H9 (cell line): Measurements from ENCODE around the gene CABP4. TPM values are rescaled to one million over a fixed set of nuclear protein-coding genes. Genes with fewer than 3 reads are reported as not detected.

Source experiments
- DNase-seq: peaks from one replicate; pipeline ENCODE4 v3.0.0-alpha.2; 2017
- H2AFZ ChIP-seq: one replicate; pipeline ENCODE4 v1.6.1; 2013; ENCODE audit warnings: mild to moderate bottlenecking, low read length, control low read depth, moderate library complexity
- H2AK5ac ChIP-seq: 2 replicates; pipeline ENCODE4 v1.6.1; 2013; ENCODE audit warnings: low read length, control low read depth, mixed read lengths; ENCODE audit not compliant: insufficient read length
- H2BK120ac ChIP-seq: one replicate; pipeline ENCODE4 v1.6.1; 2013; ENCODE audit warnings: low read depth, mild to moderate bottlenecking, low read length, control low read depth, inconsistent platforms; ENCODE audit not compliant: poor library complexity, severe bottlenecking
- H2BK12ac ChIP-seq: 2 replicates; pipeline ENCODE4 v1.6.1; 2013; ENCODE audit warnings: low read length, control low read depth, mixed read lengths, low read depth; ENCODE audit not compliant: insufficient read length
- H2BK15ac ChIP-seq: 2 replicates; pipeline ENCODE4 v1.6.1; 2013; ENCODE audit warnings: low read depth, low read length, control low read depth
- H2BK20ac ChIP-seq: one replicate; pipeline ENCODE4 v1.6.1; 2013; ENCODE audit warnings: low read depth, mild to moderate bottlenecking, low read length, control low read depth, inconsistent platforms; ENCODE audit not compliant: poor library complexity, severe bottlenecking
- H2BK5ac ChIP-seq: 2 replicates; pipeline ENCODE4 v1.6.1; 2013; ENCODE audit warnings: low read length, control low read depth, mixed read lengths; ENCODE audit not compliant: insufficient read length
- H3K14ac ChIP-seq: 2 replicates; pipeline ENCODE4 v1.6.1; 2013; ENCODE audit warnings: low read length, control low read depth; ENCODE audit not compliant: insufficient read depth
- H3K18ac ChIP-seq: 2 replicates; pipeline ENCODE4 v1.6.1; 2013; ENCODE audit warnings: low read depth, mild to moderate bottlenecking, mixed read lengths, low read length, control low read depth; ENCODE audit not compliant: insufficient read length
- H3K23ac ChIP-seq: 2 replicates; pipeline ENCODE4 v1.6.1; 2013; ENCODE audit warnings: low read length, control low read depth, mixed read lengths, low read depth; ENCODE audit not compliant: insufficient read length
- H3K23me2 ChIP-seq: 2 replicates; pipeline ENCODE4 v1.6.1; 2013; ENCODE audit warnings: low read depth, mild to moderate bottlenecking, mixed read lengths, low read length, control low read depth; ENCODE audit not compliant: insufficient read length, poor library complexity, severe bottlenecking
- H3K27ac ChIP-seq: 2 replicates; pipeline ENCODE4 v1.5.1; 2013; ENCODE audit warnings: low read length, control low read depth, mixed read lengths, low read depth; ENCODE audit not compliant: insufficient read length
- H3K27me3 ChIP-seq: 2 replicates; pipeline ENCODE4 v1.6.1; 2013; ENCODE audit warnings: low read length, control low read depth, inconsistent platforms; ENCODE audit not compliant: insufficient read depth
- H3K4ac ChIP-seq: 2 replicates; pipeline ENCODE4 v1.6.1; 2013; ENCODE audit warnings: low read depth, mild to moderate bottlenecking, control low read depth, inconsistent platforms, low read length, moderate library complexity
- H3K4me1 ChIP-seq: 2 replicates; pipeline ENCODE4 v1.6.1; 2013; ENCODE audit warnings: low read length, control low read depth, inconsistent platforms; ENCODE audit not compliant: insufficient read depth
- H3K4me2 ChIP-seq: 2 replicates; pipeline ENCODE4 v1.6.1; 2013; ENCODE audit warnings: low read length, control low read depth, mixed read lengths; ENCODE audit not compliant: insufficient read length, insufficient read depth
- H3K56ac ChIP-seq: 2 replicates; pipeline ENCODE4 v1.6.1; 2013; ENCODE audit warnings: low read depth, mild to moderate bottlenecking, mixed read lengths, low read length, control low read depth; ENCODE audit not compliant: insufficient read length
- H3K79me1 ChIP-seq: 2 replicates; pipeline ENCODE4 v1.6.1; 2013; ENCODE audit warnings: low read depth, mild to moderate bottlenecking, moderate library complexity, low read length, control low read depth, inconsistent platforms; ENCODE audit not compliant: insufficient read depth, poor library complexity, severe bottlenecking
- H3K79me2 ChIP-seq: 2 replicates; pipeline ENCODE4 v1.6.1; 2013; ENCODE audit warnings: low read length, control low read depth, inconsistent platforms; ENCODE audit not compliant: insufficient read depth
- H3K9ac ChIP-seq: 2 replicates; pipeline ENCODE4 v1.6.1; 2013; ENCODE audit warnings: low read length, control low read depth, mixed read lengths; ENCODE audit not compliant: insufficient read length; ENCODE audit errors: extremely low read depth
- H3K9me3 ChIP-seq: one replicate; pipeline ENCODE4 v1.6.1; 2013; ENCODE audit warnings: low read depth, low read length, inconsistent platforms; ENCODE audit not compliant: control insufficient read depth
- H3T11ph ChIP-seq: one replicate; pipeline ENCODE4 v1.6.1; 2013; ENCODE audit warnings: mild to moderate bottlenecking, low read length, control low read depth, inconsistent platforms
- H4K20me1 ChIP-seq: one replicate; pipeline ENCODE4 v1.6.1; 2013; ENCODE audit not compliant: control insufficient read depth, insufficient read length, insufficient read depth
- H4K5ac ChIP-seq: 2 replicates; pipeline ENCODE4 v1.6.1; 2013; ENCODE audit warnings: low read depth, mild to moderate bottlenecking, mixed read lengths, low read length, control low read depth; ENCODE audit not compliant: insufficient read length
- H4K8ac ChIP-seq: replicated peaks from 2 replicates; pipeline ENCODE4 v1.6.1; 2013; ENCODE audit warnings: low read length, control low read depth, mixed read lengths, low read depth; ENCODE audit not compliant: insufficient read length
- H4K91ac ChIP-seq: 2 replicates; pipeline ENCODE4 v1.6.1; 2013; ENCODE audit warnings: low read depth, mild to moderate bottlenecking, moderate library complexity, mixed read lengths, low read length, control low read depth; ENCODE audit not compliant: insufficient read length
- H3K27ac Mint-ChIP-seq, 3 experiments: 2 replicates in 2 of 3; 3 replicates in 1 of 3; pipeline ENCODE4 v1.8.0; 2020 to 2021; ENCODE audit warnings: mixed read lengths in 3 of 3, mild to moderate bottlenecking in 1 of 3, moderate library complexity in 1 of 3
- H3K27me3 Mint-ChIP-seq: 2 replicates; pipeline ENCODE4 v1.8.0; 2021; ENCODE audit warnings: low read depth, mild to moderate bottlenecking, moderate library complexity, mixed read lengths
- H3K36me3 Mint-ChIP-seq, 3 experiments: 2 replicates in 2 of 3; 3 replicates in 1 of 3; pipeline ENCODE4 v1.8.0; 2020 to 2021; ENCODE audit warnings: low read depth in 3 of 3, mixed read lengths in 3 of 3; ENCODE audit not compliant: insufficient read depth in 1 of 3
- H3K4me1 Mint-ChIP-seq, 2 experiments: 2 replicates each; pipeline ENCODE4 v1.8.0; 2020; ENCODE audit warnings: mixed read lengths in 2 of 2
- H3K4me3 Mint-ChIP-seq, 2 experiments: 2 replicates in 1 of 2; 3 replicates in 1 of 2; pipeline ENCODE4 v1.8.0; 2020 to 2021; ENCODE audit warnings: mild to moderate bottlenecking in 2 of 2, mixed read lengths in 2 of 2, moderate library complexity in 1 of 2
- H3K9me3 Mint-ChIP-seq, 2 experiments: 2 replicates in 1 of 2; 3 replicates in 1 of 2; pipeline ENCODE4 v1.8.0; 2020; ENCODE audit warnings: mild to moderate bottlenecking in 2 of 2, mixed read lengths in 2 of 2, moderate library complexity in 1 of 2
- CTCF ChIP-seq: fragments of 200-600 bp; sonication (generic); conservative IDR thresholded peaks from 3 replicates; pipeline ENCODE4 v1.8.0; 2021; ENCODE audit warnings: antibody characterized with exemption, mild to moderate bottlenecking
- WGBS: extraction: QIAGEN DNeasy Blood & Tissue Kit; methylation state at CpG from one replicate; pipeline ENCODE4 v1.1.7; 2013; ENCODE audit warnings: missing lambda C conversion rate, low lambda C conversion rate, mixed read lengths; ENCODE audit not compliant: insufficient read length; ENCODE audit errors: extremely low coverage; 5-methylcytosine and 5-hydroxymethylcytosine counted together
- total RNA-seq: library from RNA; stranded (reverse); gene quantifications from 2 replicates; pipeline ENCODE4 v1.2.1, GENCODE V29; 2021

Gene CABP4
- total RNA-seq, 1 experiment from 2014 or later, result not detected

GRCh38 chr11:67504950-67505581 lies 49.9 kb downstream of the CABP4 start, which contains the start of gene PITPNM1:
Gene PITPNM1, minus strand, starts transcription at chr11:67505363. Its CDS starts 1,183 bp downstream, at chr11:67504180.
- peak within 1 kb of the TSS; percentile 8 for H3K9ac ChIP-seq
- no peak within 1 kb of the TSS for H3T11ph ChIP-seq
- H3K14ac ChIP-seq, result peak within 1 kb of the TSS; percentile 54
- no peak within 1 kb of the TSS for H2BK12ac ChIP-seq
- H3K9me3 Mint-ChIP-seq, result no peaks in the 10 kb centered on the region; a peak in 1 of 5 replicates
- WGBS, result no CpG with 5 or more reads among the region's 58 CpGs
- no peak for TF ChIP-seq CTCF
- H4K8ac ChIP-seq, result no peak within 1 kb of the TSS
- H3K27ac ChIP-seq, result no peak within 1 kb of the TSS
- no peaks in the 10 kb centered on the region for H3K9me3 ChIP-seq
- peak within 1 kb of the TSS in 2 of 3 experiments; percentile 70 to 89; a peak in 4 of 7 replicates for H3K27ac Mint-ChIP-seq
- peaks cover 2% of the 10 kb centered on the region; the same call in 1 of the 2 replicates for H3K79me2 ChIP-seq
- H2BK20ac ChIP-seq, result no peak within 1 kb of the TSS
- no peak within 1 kb of the TSS for H2BK5ac ChIP-seq
- H3K27me3 ChIP-seq, result no peaks in the 10 kb centered on the region
- H3K18ac ChIP-seq, result no peak within 1 kb of the TSS
- H3K36me3 Mint-ChIP-seq, result peaks cover 10 to 23% (median 19%) of the 10 kb centered on the region in 3 experiments
- DNase-seq, result peak; percentile 76
- no peak within 1 kb of the TSS for H4K91ac ChIP-seq
- H4K20me1 ChIP-seq, result no peaks in the 10 kb centered on the region
- H2BK120ac ChIP-seq, result no peak within 1 kb of the TSS
- no peaks in the 10 kb centered on the region for H3K4me1 ChIP-seq
- H3K23ac ChIP-seq, result no peak within 1 kb of the TSS
- H3K4me1 Mint-ChIP-seq, result peaks cover 19 to 30% of the 10 kb centered on the region in 2 experiments
- peaks cover 17% of the 10 kb centered on the region for H3K23me2 ChIP-seq
- no peak within 1 kb of the TSS for H2AFZ ChIP-seq
- H3K4me3 Mint-ChIP-seq, result peak within 1 kb of the TSS; percentile 79 to 92
- H3K27me3 Mint-ChIP-seq, result peaks cover 12% of the 10 kb centered on the region
- H4K5ac ChIP-seq, result no peak within 1 kb of the TSS
- peak within 1 kb of the TSS; percentile 88 for H3K4me2 ChIP-seq
- no peak within 1 kb of the TSS for H2BK15ac ChIP-seq
- H2AK5ac ChIP-seq, result no peak within 1 kb of the TSS
- no peak within 1 kb of the TSS for H3K56ac ChIP-seq
- H3K79me1 ChIP-seq, result no peaks in the 10 kb centered on the region
- H3K4ac ChIP-seq, result no peak within 1 kb of the TSS
